ENCODE measurements around the gene KRTAP5-4.
"Not testable (repeated sequence)": the region's sequence is repeated elsewhere in the genome, so short reads cannot be mapped to it uniquely, and the experiment has no call there.

DNA sequence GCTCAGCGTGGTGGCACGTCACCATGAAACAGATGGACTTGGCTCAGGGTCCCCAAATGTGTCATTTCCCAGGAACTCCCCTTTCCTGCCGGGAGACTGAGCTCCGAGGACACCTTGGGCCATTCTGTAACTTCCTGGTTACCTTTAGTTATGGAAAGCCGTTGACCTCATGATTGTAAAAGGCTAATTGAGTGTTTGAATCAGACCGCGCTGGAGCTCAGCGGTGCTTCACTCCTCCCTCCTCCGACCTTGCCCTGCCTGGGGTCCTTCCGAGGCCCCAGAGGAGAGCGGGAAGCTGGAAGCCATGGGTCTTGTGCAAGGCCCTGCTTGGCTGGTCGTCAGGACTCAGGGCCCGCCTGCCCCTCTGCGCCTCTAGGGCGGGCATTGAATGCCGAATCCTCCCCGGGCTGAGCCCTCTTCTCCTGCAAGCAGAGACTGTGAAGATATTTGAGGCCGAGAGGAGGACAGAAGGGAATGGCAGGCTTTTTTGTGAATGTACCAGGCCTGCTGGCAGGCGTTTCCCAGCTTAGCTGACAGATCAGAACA is 25.3 kb downstream of the KRTAP5-4 start:
- TF ChIP-seq, protein P1, sequence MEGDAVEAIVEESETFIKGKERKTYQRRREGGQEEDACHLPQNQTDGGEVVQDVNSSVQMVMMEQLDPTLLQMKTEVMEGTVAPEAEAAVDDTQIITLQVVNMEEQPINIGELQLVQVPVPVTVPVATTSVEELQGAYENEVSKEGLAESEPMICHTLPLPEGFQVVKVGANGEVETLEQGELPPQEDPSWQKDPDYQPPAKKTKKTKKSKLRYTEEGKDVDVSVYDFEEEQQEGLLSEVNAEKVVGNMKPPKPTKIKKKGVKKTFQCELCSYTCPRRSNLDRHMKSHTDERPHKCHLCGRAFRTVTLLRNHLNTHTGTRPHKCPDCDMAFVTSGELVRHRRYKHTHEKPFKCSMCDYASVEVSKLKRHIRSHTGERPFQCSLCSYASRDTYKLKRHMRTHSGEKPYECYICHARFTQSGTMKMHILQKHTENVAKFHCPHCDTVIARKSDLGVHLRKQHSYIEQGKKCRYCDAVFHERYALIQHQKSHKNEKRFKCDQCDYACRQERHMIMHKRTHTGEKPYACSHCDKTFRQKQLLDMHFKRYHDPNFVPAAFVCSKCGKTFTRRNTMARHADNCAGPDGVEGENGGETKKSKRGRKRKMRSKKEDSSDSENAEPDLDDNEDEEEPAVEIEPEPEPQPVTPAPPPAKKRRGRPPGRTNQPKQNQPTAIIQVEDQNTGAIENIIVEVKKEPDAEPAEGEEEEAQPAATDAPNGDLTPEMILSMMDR (IDR thresholded peaks at IDR 0.05), result not testable (repeated sequence)
- not testable (repeated sequence) for TF ChIP-seq POLR2A (IDR thresholded peaks at IDR 0.05)

All from prostate gland (tissue), 2 donors.